Transverse colon (tissue), 4 donors: ENCODE results near the gene MATN1.

Source experiments
- CTCF ChIP-seq, 5 experiments: fragments of 200-600 bp in 3 of 5; fragments of 450-650 bp in 2 of 5; sonication (generic) in 3 of 5; IDR thresholded peaks; 1 replicate in 2 of 5; 2 replicates in 3 of 5; pipeline ENCODE4 v1.5.1; 2016 to 2017; ENCODE audit warnings: antibody characterized with exemption in 5 of 5, inconsistent platforms in 3 of 5, mild to moderate bottlenecking in 2 of 5, moderate library complexity in 1 of 5
- EP300 ChIP-seq: sonication (generic); formaldehyde crosslinking; IDR thresholded peaks from one replicate; pipeline ENCODE4 v1.6.1; 2017; ENCODE audit warnings: antibody characterized with exemption, low read depth
- POLR2A ChIP-seq: fragments of 450-650 bp; IDR thresholded peaks from one replicate; pipeline ENCODE4 v1.6.1; 2016; ENCODE audit warnings: antibody characterized with exemption, mild to moderate bottlenecking, moderate library complexity
- POLR2AphosphoS5 ChIP-seq, 3 donors: sonication (generic); formaldehyde crosslinking; IDR thresholded peaks; one replicate each; pipeline ENCODE4 v1.6.1; 2016; ENCODE audit warnings: antibody characterized with exemption in 3 of 3

GRCh38 chr1:30679201-30679975 lies 44.0 kb downstream of the MATN1 start:
- TF ChIP-seq CTCF (IDR thresholded peaks at IDR 0.05) (no peak), POLR2A (no peak), EP300 (no peak), POLR2AphosphoS5 (IDR thresholded peaks at IDR 0.05) (no peak)
